CD4-positive, alpha-beta T cell treated with Interleukin-12 subunit alpha and Interleukin-12 subunit beta, for 1 hour (primary cell): ENCODE measurements around the gene STUB1.

Experiments
- DNase-seq: peaks from one replicate; pipeline ENCODE4 v3.0.0-alpha.2; 2020

The STUB1 gene

GRCh38 chr16:714558-715476, 34.6 kb downstream of the STUB1 start, which contains the start of gene METRN:
TSS of gene METRN (plus strand) at chr16:715118. CDS start at chr16:715290, 172 bp downstream.
- DNase-seq, result peak; percentile 91

GRCh38 chr16:715477-716199, 35.4 kb downstream of the STUB1 start:
- DNase-seq, result no peak

GRCh38 chr16:716200-716568, 36.0 kb downstream of the STUB1 start:
- DNase-seq, result no peak

GRCh38 chr16:716768-717325, 36.6 kb downstream of the STUB1 start:
- DNase-seq, result no peak

- no peak for DNase-seq
Observed at GRCh38 chr16:717450-718245, 37.4 kb downstream of the STUB1 start.

GRCh38 chr16:718389-718788, 38.2 kb downstream of the STUB1 start:
- no peak for DNase-seq

- no peak for DNase-seq
Observed at GRCh38 chr16:718922-719321, 38.7 kb downstream of the STUB1 start.

- DNase-seq, result no peak
Observed at GRCh38 chr16:719815-720446, 39.7 kb downstream of the STUB1 start.

- peak; percentile 35 for DNase-seq
Observed at GRCh38 chr16:720447-720989, 40.3 kb downstream of the STUB1 start.

GRCh38 chr16:720990-721764, 41.0 kb downstream of the STUB1 start, which contains the start of gene ANTKMT:
TSS of gene ANTKMT (plus strand) at chr16:721146. CDS start at chr16:721275, 129 bp downstream.
- DNase-seq, result peak; percentile 85

- peak; percentile 53 for DNase-seq
Observed at GRCh38 chr16:721765-722540, 41.7 kb downstream of the STUB1 start.

GRCh38 chr16:722835-723633, 42.8 kb downstream of the STUB1 start:
- DNase-seq, result no peak

- DNase-seq, result no peak
Observed at GRCh38 chr16:723695-724094, 43.5 kb downstream of the STUB1 start.

GRCh38 chr16:724188-725040, 44.2 kb downstream of the STUB1 start:
- DNase-seq, result no peak

GRCh38 chr16:725041-725376, 44.8 kb downstream of the STUB1 start:
- DNase-seq, result no peak

- no peak for DNase-seq
Observed at GRCh38 chr16:725463-726187, 45.4 kb downstream of the STUB1 start.

- no peak for DNase-seq
Observed at GRCh38 chr16:726188-726437, 45.9 kb downstream of the STUB1 start.
